HepG2 (cell line): Measurements from ENCODE around the gene DNASE1. TPM values are rescaled to one million over a fixed set of nuclear protein-coding genes. Genes with fewer than 3 reads are reported as not detected.
A peak's percentile ranks its signal among the peaks of the same experiment; 100 is the strongest.

Experiments
- ATAC-seq: fragments of 200-7000 bp; cut with Tn5 transposase; 3 replicates; pipeline ENCODE4 v1.9.1; 2020; ENCODE audit warnings: mild to moderate bottlenecking, moderate library complexity
- BruUV-seq: library from RNA; stranded (reverse); fragments of 400-500 nt; replicated peaks from 2 replicates; lab custom pipeline; 2021; lab: Mats Ljungman, UMichigan
- CTCF ChIA-PET: fragments of 300-600 bp; formaldehyde crosslinking; extraction: SDS; loops from one replicate; lab custom pipeline; 2021; ENCODE audit warnings: low total read pairs, inconsistent platforms, low intra/inter-chr PET ratio; lab: Yijun Ruan, JAX
- POLR2A ChIA-PET: fragments of 350-600 bp; sonication (Branson Sonifier 250); formaldehyde crosslinking; loops from one replicate; lab custom pipeline; 2020; ENCODE audit warnings: antibody characterized with exemption, inconsistent platforms; lab: Yijun Ruan, JAX
- DNase-seq: peaks from one replicate; pipeline ENCODE4 v3.0.0-alpha.2; 2015; ENCODE audit warnings: low spot score
- FAIRE-seq: peaks from 3 replicates; lab custom pipeline; 2011; peaks lifted over from hg19 to GRCh38; lab: Jason Lieb, UNC
- H2AFZ ChIP-seq: one replicate; pipeline ENCODE4 v1.6.1; 2011; ENCODE audit warnings: low read length, inconsistent platforms
- H3K27ac ChIP-seq: fragments of 300-600 bp; 3 replicates; pipeline ENCODE4 v1.8.0; 2011; ENCODE audit warnings: mixed run types, mild to moderate bottlenecking, mixed read lengths, low read length, inconsistent platforms; ENCODE audit not compliant: insufficient read depth; ENCODE audit errors: extremely low read length
- H3K27me3 ChIP-seq, 2 experiments: fragments of 200-600 bp in 1 of 2; 2 replicates in 1 of 2; 3 replicates in 1 of 2; pipeline versions ENCODE4 v1.6.0 to v1.8.0; 2011; ENCODE audit warnings: low read length in 2 of 2, mild to moderate bottlenecking in 2 of 2, moderate library complexity in 2 of 2, inconsistent platforms in 1 of 2; ENCODE audit not compliant: insufficient read depth in 2 of 2, control insufficient read depth in 1 of 2
- H3K36me3 ChIP-seq, 2 experiments: fragments of 200-600 bp in 1 of 2; replicated peaks in 1 of 2; 2 replicates in 1 of 2; 3 replicates in 1 of 2; pipeline versions ENCODE4 v1.5.1 to v1.8.0; 2011; ENCODE audit warnings: low read length in 2 of 2, inconsistent platforms in 1 of 2; ENCODE audit not compliant: insufficient read depth in 2 of 2, control insufficient read depth in 1 of 2
- H3K4me1 ChIP-seq: 2 replicates; pipeline ENCODE4 v1.5.1; 2012; ENCODE audit warnings: low read length, inconsistent platforms; ENCODE audit not compliant: insufficient read depth
- H3K4me2 ChIP-seq: 2 replicates; pipeline ENCODE4 v1.6.0; 2011; ENCODE audit warnings: low read depth, low read length, inconsistent platforms
- H3K4me3 ChIP-seq, 3 experiments: fragments of 200-600 bp in 1 of 3; sonication (generic), shearing (Covaris generic) in 1 of 3; replicated peaks in 1 of 3; 2 replicates each; pipeline ENCODE4 v1.5.1; 2011 to 2016; ENCODE audit warnings: low read length in 3 of 3, inconsistent platforms in 2 of 3, low read depth in 2 of 3, mild to moderate bottlenecking in 2 of 3, control low read depth in 1 of 3, mixed read lengths in 1 of 3; ENCODE audit not compliant: insufficient read depth in 1 of 3
- H3K79me2 ChIP-seq: one replicate; pipeline ENCODE4 v1.6.1; 2011; ENCODE audit warnings: low read length, inconsistent platforms; ENCODE audit not compliant: insufficient read depth
- H3K9ac ChIP-seq: 2 replicates; pipeline ENCODE4 v1.6.0; 2011; ENCODE audit warnings: mild to moderate bottlenecking, low read depth, low read length, inconsistent platforms; ENCODE audit not compliant: insufficient read depth
- H3K9me3 ChIP-seq: 2 replicates; pipeline ENCODE4 v1.5.1; 2012; ENCODE audit warnings: mild to moderate bottlenecking, low read length
- H4K20me1 ChIP-seq: 2 replicates; pipeline ENCODE4 v1.6.0; 2011; ENCODE audit warnings: inconsistent platforms, mild to moderate bottlenecking, low read length, moderate library complexity; ENCODE audit not compliant: insufficient read depth
- ATRX ChIP-seq: sonication (generic); formaldehyde crosslinking; IDR thresholded peaks from 2 replicates; pipeline ENCODE4 v1.4.0; 2020; ENCODE audit warnings: missing genetic modification reagents, borderline replicate concordance
- E2F2 ChIP-seq: sonication (generic); formaldehyde crosslinking; IDR thresholded peaks from 2 replicates; pipeline ENCODE4 v1.4.0; 2020; ENCODE audit warnings: missing genetic modification reagents, borderline replicate concordance
- GATAD1 ChIP-seq: IDR thresholded peaks from 2 replicates; pipeline ENCODE4 v1.6.1; 2016; ENCODE audit warnings: missing genetic modification reagents, missing compliant biosample characterization
- KLF11 ChIP-seq: IDR thresholded peaks from 2 replicates; pipeline ENCODE4 v1.6.1; 2016; ENCODE audit warnings: missing compliant biosample characterization
- MAFK ChIP-seq, 2 experiments: IDR thresholded peaks in 1 of 2; conservative IDR thresholded peaks in 1 of 2; 2 replicates each; pipeline ENCODE4 v1.6.1; 2011; ENCODE audit warnings: improper control_type of control experiment in 2 of 2, low read length in 2 of 2
- NKX3-1 ChIP-seq: sonication (generic); formaldehyde crosslinking; IDR thresholded peaks from 2 replicates; pipeline ENCODE4 v1.5.0; 2020; ENCODE audit warnings: missing genetic modification reagents
- NR2C2 ChIP-seq: sonication (generic); formaldehyde crosslinking; IDR thresholded peaks from 2 replicates; pipeline ENCODE4 v1.4.0; 2020; ENCODE audit warnings: missing genetic modification reagents, mild to moderate bottlenecking, moderate library complexity, borderline replicate concordance
- RBM39 ChIP-seq: fragments of 200-400 bp; formaldehyde crosslinking; IDR thresholded peaks from one replicate; pipeline ENCODE4 v1.6.1; 2018; ENCODE audit warnings: antibody characterized with exemption, mild to moderate bottlenecking, low read depth, low read length; ENCODE audit not compliant: poor library complexity, severe bottlenecking
- SMAD9 ChIP-seq: sonication (generic); formaldehyde crosslinking; IDR thresholded peaks from 2 replicates; pipeline ENCODE4 v1.5.1; 2020; ENCODE audit warnings: mild to moderate bottlenecking, missing genetic modification reagents
- ZC3H13 ChIP-seq: sonication (generic); formaldehyde crosslinking; IDR thresholded peaks from 2 replicates; pipeline ENCODE4 v1.8.1; 2023; ENCODE audit warnings: mild to moderate bottlenecking, missing genetic modification reagents, moderate library complexity
- ZFP36L1 ChIP-seq: sonication (generic); formaldehyde crosslinking; IDR thresholded peaks from 2 replicates; pipeline ENCODE4 v1.8.0; 2022; ENCODE audit warnings: mild to moderate bottlenecking, missing genetic modification reagents, moderate library complexity
- WGBS: methylation state at CpG from one replicate; pipeline ENCODE4 v1.1.6; 2017; ENCODE audit warnings: low lambda C conversion rate; 5-methylcytosine and 5-hydroxymethylcytosine counted together
- in situ Hi-C: cut with HindIII; loops from 2 replicates; pipeline ENCODE4 v1.10.0; 2017; ENCODE audit warnings: low pct_unique_long_range_greater_than_20kb; ENCODE audit not compliant: extremely low pct_ligation_motif_present
- intact Hi-C: fragments of 100-400 bp; cut with micrococcal nuclease; formaldehyde crosslinking; loops from one replicate; pipeline ENCODE4 v1.10.0; 2022; ENCODE audit not compliant: unreplicated experiment
- polyA plus RNA-seq, 8 experiments: library from polyadenylated mRNA; depleted of rRNA in 3 of 8; stranded (reverse) in 7 of 8; unstranded in 1 of 8; fragments of >200 nt; fragmentation: Illumina TruSeq in 4 of 8; extraction: Trizol in 4 of 8; gene quantifications; 2 replicates each; pipeline versions ENCODE4 v1.2.1 to v1.2.3, GENCODE V29; 2011 to 2016; ENCODE audit warnings: low read depth in 4 of 8, missing spikeins in 1 of 8, mixed read lengths in 1 of 8; ENCODE audit not compliant: insufficient read depth in 1 of 8
- total RNA-seq, 5 experiments: library from RNA; depleted of rRNA; stranded (reverse); fragments of >200 nt; fragmentation: Illumina TruSeq; extraction: Trizol; gene quantifications; 2 replicates each; pipeline ENCODE4 v1.2.3, GENCODE V29; 2016; ENCODE audit warnings: low read depth in 1 of 5
- TF ChIP-seq, protein P1 (sequence below), 2 experiments: sonication (generic) in 1 of 2; formaldehyde crosslinking in 1 of 2; IDR thresholded peaks; 2 replicates each; pipeline versions ENCODE4 v1.4.0 to v1.6.1; 2016 to 2020; ENCODE audit warnings: borderline replicate concordance in 1 of 2, low read depth in 1 of 2, mild to moderate bottlenecking in 1 of 2, missing genetic modification reagents in 1 of 2
- TF ChIP-seq, protein P2 (sequence below): sonication (generic); formaldehyde crosslinking; IDR thresholded peaks from 2 replicates; pipeline ENCODE4 v1.9.0; 2022; ENCODE audit warnings: low read depth, missing genetic modification reagents

The DNASE1 gene
- total and polyA plus RNA-seq, 2 of the 13 experiments (the other 11 are each of a cell fraction or from before 2014, with no cell fraction given) = 7.1 to 11.1 TPM

DNA sequence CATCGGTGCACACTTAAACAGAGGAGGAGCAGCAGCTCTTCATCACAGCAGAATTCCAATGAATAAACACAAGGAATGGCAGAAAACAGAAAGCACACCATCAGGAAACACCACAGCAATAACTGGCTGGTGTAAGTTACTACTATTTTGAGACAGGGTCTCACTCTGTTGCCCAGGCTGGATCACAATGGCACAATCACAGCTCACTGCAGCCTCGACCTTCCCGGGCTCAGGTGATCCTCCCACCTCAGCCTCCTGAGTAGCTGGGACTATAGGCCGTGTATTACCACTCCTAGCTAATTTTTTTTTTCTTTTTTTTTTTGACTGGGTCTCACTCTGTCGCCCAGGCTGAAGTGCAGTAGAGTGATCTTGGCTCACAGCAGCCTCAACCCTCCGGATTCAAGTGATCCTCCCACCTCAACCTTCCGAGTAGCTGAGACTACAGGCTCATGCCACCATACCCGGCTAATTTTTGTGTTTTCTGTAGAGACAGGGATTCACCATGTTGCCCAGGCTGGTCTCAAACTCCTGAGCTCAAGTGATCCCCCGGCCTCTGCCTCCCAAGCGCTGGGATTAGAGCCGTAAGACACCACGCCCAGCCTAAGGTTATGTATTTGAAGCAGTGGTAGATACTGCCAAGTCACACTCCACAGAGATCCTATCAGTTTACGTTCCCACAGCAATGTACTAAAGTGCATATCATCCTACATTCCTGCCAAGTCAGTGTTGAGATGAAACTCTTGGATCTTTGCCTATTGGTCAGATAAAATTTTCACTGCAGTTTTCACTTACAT lies 42.1 kb downstream of the DNASE1 start (continued):
- TF ChIP-seq ZC3H13 (CRISPR knock-in tag) (peak; percentile 35; the same call in 1 of the 2 replicates), MAFK (conservative IDR thresholded peaks at IDR 0.05 in 1 of 2, IDR thresholded peaks at IDR 0.05 in 1 of 2; ENCODE audit: low read length in 2 of 2) (peak in 1 of 2 experiments; percentile 47; a peak in 1 of 4 replicates)
- TF ChIP-seq, protein P1, sequence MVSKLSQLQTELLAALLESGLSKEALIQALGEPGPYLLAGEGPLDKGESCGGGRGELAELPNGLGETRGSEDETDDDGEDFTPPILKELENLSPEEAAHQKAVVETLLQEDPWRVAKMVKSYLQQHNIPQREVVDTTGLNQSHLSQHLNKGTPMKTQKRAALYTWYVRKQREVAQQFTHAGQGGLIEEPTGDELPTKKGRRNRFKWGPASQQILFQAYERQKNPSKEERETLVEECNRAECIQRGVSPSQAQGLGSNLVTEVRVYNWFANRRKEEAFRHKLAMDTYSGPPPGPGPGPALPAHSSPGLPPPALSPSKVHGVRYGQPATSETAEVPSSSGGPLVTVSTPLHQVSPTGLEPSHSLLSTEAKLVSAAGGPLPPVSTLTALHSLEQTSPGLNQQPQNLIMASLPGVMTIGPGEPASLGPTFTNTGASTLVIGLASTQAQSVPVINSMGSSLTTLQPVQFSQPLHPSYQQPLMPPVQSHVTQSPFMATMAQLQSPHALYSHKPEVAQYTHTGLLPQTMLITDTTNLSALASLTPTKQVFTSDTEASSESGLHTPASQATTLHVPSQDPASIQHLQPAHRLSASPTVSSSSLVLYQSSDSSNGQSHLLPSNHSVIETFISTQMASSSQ (IDR thresholded peaks at IDR 0.05; ENCODE audit: low read depth) = no peak
- TF ChIP-seq, protein P1 (CRISPR knock-in tag; IDR thresholded peaks at IDR 0.05; ENCODE audit: borderline replicate concordance) = no peak

DNA sequence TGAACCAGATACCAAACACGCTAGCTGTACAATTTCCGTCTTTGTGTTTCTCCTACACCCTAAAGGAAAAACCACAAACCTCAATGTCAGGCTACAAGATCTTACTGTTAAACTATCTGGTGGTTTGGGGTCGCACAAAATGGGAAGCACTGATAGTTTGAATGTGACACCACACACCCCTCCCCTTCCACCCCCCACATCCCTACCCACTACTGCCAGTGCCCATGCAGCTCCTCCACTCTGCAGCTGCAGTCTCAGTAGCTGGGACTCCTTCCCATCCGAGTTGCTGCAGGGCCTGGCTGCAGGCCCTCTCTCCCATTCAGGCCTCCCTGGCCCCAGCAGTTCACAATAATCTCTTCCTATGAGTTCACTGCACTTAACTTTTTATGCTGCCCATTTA lies 44.5 kb downstream of the DNASE1 start:
- H3K27me3 ChIP-seq = no peaks in the 10 kb centered on the region; a peak in 1 of 5 replicates
- BruUV-seq = no TSS peak
- in situ Hi-C loops = no loop called here
- H2AFZ ChIP-seq = no peak overlapping the region
- FAIRE-seq (no peak), DNase-seq (no peak), ATAC-seq (no peak)
- H3K4me3 ChIP-seq = no peak overlapping the region
- 98% methylated on average over 4 of the region's 4 CpGs for WGBS
- peaks cover 59% of the 10 kb centered on the region for H3K4me1 ChIP-seq
- peaks cover 61% of the 10 kb centered on the region for H3K79me2 ChIP-seq
- ChIA-PET CTCF (no interaction called here), POLR2A (no interaction called here)
- H3K9ac ChIP-seq = no peak overlapping the region
- H3K36me3 ChIP-seq = peaks cover 0 to 3% of the 10 kb centered on the region in 2 experiments; a peak in 2 of 5 replicates
- intact Hi-C loops = loop anchor here (10.0 kb wide), 1 partner anchor 416 kb away; the partner anchor contains the start of gene ADCY9
- no peaks in the 10 kb centered on the region for H3K9me3 ChIP-seq
- H4K20me1 ChIP-seq = no peaks in the 10 kb centered on the region
- no peak overlapping the region for H3K4me2 ChIP-seq
- peak overlapping the region; percentile 30 for H3K27ac ChIP-seq
- TF ChIP-seq ZFP36L1 = no peak
- TF ChIP-seq NR2C2 (CRISPR knock-in tag) = no peak
- no peak for TF ChIP-seq KLF11 (CRISPR knock-in tag)
- TF ChIP-seq, protein P2, sequence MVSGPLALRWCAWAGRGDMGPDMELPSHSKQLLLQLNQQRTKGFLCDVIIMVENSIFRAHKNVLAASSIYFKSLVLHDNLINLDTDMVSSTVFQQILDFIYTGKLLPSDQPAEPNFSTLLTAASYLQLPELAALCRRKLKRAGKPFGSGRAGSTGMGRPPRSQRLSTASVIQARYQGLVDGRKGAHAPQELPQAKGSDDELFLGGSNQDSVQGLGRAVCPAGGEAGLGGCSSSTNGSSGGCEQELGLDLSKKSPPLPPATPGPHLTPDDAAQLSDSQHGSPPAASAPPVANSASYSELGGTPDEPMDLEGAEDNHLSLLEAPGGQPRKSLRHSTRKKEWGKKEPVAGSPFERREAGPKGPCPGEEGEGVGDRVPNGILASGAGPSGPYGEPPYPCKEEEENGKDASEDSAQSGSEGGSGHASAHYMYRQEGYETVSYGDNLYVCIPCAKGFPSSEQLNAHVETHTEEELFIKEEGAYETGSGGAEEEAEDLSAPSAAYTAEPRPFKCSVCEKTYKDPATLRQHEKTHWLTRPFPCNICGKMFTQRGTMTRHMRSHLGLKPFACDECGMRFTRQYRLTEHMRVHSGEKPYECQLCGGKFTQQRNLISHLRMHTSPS (CRISPR knock-in tag) = no peak
- no peak for TF ChIP-seq NKX3-1 (CRISPR knock-in tag)
- TF ChIP-seq ATRX (CRISPR knock-in tag) = no peak
- no peak for TF ChIP-seq E2F2 (CRISPR knock-in tag)
- TF ChIP-seq RBM39 = no peak
- TF ChIP-seq SMAD9 (CRISPR knock-in tag) = no peak
- TF ChIP-seq GATAD1 (CRISPR knock-in tag) = no peak
